GM21529 (cell line): ENCODE results near the gene SLC9A3.
A peak's percentile ranks its signal among the peaks of the same experiment; 100 is the strongest.

Experiments
- ATAC-seq: cut with Tn5 transposase; IDR thresholded peaks from one replicate; pipeline ENCODE4 v1.9.1; 2021; ENCODE audit not compliant: unreplicated experiment

The SLC9A3 gene

DNA sequence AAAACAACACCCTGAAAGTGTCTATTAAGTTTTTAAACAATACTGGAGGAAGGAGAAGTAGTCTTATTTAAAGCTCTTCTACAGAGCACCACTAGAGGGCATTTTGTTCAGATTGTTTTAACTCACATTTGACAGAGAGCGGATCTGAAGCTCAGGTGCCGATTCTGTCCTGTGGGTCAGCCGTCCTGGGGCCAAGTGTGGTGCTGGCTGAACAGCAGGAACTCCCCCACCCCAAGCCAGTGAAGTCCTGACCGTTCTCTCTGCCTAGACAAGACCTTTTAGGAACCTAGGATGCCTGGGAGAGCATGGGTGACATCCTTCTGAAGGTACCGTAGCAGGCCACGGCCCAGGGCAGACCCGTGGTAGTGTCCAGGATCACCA, 77.4 kb downstream of the SLC9A3 start:
- no peak for ATAC-seq

DNA sequence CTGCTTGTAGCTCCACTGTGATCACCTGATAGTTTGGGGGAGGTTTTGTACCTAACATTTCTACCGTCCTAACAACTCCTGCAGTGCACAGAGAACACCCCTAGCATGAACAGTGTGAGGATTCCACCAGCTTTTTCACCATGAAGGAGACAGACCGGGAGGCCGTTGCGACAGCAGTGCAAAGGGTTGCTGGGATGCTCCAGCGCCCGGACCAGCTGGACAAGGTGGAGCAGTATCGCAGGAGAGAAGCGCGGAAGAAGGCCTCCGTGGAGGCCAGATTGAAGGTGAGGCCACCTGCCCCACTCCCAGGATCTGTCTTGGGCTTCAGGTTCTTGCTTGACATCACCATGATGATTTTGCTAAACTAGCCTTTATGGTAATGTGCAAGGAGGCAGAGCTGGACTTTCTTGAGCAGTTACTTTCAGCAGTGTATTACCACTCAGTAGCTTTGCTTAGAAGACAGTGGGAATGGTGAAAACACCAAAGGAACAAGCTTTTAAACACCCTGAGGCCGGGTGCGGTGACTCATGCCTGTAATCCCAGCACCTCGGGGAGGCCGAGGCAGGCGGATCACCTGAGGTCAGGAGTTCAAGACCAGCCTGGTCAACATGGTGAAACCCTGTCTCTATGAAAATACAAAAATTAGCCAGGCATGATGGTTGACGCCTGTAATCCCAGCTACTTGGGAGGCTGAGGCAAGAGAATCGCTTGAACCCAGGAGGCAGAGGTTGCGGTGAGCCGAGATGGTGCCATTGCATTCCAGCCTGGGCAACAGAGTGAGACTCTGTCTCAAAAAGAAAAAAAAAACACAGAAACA, 78.0 kb downstream of the SLC9A3 start:
- no peak for ATAC-seq

DNA sequence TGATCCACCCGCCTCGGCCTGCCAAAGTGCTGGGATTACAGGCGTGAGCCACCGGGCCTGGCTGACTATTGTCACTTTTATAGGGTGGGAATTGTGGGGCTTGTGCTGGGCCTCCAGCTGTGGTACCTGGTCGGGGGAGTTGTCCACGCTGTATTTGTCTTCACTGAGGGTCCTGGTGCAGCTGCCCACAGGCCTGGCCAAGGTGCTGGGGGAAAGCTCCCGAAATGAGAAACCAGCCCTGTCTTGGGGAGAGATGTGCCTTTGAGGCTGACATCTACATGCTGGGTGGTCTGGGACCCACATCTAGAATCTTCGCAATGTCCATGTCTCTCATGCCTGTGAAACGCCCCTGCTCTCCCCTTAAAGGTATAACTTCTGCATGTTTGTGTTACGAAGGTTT, 78.7 kb downstream of the SLC9A3 start:
- ATAC-seq: no peak

DNA sequence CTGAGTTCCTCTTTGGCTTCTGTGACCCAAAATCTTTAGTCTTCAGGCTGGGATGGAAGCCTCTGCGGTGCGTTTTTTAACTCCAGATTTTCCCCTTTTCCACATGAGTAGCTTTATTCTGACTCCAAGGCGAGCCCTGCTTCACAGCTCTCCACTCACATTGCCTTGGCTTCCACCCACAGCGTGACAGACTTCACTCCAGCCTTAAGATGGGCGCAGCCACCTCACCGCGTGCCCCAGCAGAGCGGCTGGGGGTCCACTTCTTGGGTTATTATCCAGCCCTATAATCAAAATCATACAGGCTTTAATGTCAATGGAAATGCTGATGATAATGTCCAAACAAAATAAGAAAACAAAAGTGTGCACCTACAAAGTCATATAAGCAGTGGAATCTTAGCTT, 80.0 kb downstream of the SLC9A3 start:
- ATAC-seq: no peak

DNA sequence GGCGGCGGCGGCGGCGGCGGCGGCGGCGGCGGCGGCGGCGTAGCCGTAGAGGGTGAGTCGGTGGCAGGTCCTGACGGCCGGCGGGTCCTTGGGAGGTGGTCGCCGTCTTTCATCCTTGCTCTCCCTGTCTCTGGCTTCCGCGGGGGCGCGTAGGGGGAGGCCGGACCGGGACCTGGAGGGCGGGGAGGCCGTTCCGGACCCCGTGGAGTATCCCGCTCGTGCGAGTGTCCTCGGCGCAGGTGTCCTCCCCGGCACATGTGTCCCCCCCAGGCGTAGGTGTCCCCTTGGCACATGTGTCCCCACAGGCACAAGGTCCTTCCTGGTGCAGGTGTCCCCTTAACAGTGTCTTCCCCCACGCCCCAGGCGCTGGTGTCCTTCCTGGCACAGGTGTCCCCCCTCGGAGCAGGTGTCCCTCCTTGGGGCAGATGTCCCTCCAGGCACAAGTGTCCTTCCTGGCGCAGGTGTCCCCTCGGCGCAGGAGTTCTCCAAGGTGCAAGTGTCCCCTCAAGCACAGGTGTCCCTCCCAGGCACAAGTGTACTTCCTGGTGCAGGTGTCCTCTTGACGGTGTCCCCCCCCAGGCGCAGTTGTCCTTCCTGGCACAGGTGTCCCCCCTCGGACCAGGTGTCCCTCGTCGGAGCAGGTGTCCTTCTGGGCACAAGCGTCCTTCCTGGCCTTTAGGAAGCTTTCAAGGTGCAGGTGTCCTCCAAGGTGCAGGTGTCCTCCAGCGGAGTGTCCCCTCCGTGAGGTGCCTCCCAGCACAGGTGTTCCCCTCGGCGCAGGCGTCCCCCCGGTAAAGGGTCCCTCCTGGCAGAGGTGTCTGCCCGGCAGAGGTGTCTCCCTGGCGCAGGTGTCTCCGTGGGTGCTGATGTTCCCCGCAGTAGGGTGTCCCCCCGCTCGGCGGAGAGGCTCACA, 80.8 kb downstream of the SLC9A3 start:
- ATAC-seq: peak; percentile 21

DNA sequence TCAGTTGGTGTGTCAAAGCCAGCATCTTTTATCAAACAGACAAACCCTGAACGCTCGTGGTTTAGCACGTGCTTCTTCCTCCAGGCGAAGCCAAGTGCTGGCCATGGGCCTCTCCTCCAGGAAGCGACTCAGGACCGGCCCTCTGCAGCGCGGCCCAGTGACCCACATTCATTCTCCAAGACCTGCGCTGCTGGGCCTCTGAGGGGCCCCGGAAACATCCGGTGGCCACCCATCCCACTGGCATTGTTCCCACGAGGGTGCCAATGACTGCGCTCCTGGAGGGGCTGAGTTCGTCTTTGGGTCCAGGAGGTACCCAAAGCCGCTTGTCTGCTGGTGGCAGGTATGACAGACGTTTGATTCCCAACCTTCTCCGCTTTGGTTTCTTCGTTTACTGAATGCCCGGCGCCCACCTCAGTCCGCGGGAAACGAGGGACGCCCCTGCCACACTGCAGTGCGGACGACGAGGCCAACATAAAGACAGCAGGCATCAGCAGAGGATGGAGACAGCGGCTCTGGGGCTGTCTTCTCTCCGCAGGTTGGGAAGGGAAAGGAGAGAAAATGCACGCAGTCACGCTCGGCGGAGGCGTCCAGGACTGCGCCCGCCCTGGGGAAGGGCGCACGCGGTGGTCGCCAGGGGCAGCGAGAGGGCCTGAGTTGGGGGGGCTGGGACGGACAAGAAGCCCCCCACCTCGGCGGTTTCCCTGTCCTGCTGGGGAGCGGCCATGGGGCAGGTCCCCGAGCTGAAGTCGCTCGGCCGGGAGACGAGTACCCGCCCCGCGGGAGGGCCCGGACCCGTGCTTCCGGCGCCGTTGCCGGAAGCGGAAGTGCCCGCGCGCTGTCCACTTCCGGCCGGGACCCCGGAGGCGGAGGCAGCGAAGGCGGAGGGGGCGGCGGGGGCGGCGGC, 81.7 kb downstream of the SLC9A3 start, which contains the start of gene EXOC3:
Gene EXOC3 (plus strand): TSS at position 842 of the 904 bp plus-strand sequence. CDS start 3,030 bp downstream, outside the sequence.
- ATAC-seq: peak; percentile 86

DNA sequence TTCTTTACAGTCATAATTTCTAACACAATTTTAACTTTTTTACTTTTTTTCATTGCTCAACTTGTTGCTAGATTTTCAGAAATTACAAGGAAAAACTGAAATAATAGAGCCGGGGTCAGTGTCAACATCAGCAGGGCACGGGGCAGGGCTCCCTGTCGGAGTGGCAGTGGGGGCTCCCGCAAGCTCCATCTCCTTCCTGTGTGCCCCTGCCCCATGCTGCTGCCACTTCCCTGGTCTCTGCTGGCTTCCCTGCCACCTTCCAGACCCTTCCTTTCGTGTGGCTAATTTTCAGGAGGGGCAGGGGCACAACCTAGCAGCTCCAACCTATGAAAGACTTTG, 82.3 kb downstream of the SLC9A3 start:
- no peak for ATAC-seq

DNA sequence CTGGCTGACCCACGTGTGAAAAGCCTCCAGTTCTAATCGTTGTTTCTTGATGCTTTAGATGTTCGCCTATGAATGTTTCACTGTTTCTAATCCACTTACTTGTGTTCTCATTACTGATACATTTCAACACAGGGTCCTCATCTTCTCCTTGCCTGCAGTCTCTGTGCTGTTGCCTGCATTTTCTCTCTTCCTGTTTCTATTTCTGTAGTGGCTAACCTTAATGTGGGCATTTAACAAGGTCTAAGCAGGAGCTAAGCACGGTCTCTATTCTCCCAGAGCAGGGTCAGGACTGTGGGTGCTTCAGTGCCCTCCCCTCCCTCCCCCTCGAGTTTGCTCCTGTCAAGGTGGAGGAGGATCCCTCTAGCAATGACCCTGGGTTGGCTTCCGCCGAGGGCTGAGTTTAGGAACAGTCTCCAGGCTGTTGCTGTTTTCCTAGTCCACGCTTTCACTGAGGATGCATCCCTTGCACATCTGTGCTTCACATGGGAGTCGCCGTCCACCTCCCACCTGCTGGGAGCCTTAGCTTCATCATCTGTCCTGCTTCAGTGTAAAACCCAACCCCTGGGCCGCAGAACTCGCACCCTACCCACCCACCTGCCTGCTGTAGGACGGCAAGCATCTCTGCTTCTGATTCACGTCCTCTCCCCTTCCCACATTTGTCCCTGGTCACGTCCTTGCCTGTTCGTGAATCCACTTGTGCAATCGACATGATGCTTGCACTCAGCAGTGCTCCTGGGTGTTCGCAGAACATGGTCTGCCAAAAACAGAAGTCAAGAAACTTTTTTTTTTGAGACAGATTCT, 83.6 kb downstream of the SLC9A3 start:
- no peak for ATAC-seq

DNA sequence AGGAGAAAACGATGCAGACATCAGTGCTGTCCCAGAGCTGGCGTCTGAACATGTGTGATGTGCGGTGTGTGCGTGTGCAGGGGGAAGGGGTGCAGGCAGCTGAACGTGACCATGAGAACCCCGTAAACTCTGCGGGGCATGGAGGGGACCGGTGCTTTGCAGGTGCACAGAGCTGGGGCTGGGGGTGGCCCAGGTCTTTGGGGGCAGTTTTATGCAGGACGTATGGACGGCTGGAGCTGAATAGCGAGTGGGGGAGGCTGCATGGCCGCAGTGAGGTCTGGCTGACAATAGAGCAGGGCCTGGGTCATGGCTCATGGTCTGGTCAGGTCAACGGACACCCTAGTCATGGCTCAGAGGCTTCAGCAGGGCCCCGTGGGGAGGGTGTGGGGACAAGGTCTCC, 84.6 kb downstream of the SLC9A3 start:
- ATAC-seq: no peak

DNA sequence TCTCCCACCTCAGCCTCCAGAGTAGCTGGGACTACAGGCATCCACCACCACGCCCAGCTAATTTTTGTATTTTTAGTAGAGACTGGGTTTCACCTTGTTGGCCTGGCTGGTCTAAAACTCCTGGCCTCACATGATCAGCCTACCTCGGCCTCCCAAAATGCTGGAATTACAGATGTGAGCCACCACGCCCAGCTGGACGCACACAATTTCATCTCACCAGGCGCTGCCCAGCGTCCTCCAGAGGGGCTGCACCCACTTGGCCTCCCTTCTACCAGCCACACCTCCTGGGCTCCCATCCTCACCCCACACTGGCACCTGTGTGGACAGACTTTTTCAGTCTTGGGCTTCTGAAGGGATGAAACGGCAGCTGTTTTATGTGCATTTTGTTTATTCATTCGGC, 85.1 kb downstream of the SLC9A3 start:
- ATAC-seq: no peak

DNA sequence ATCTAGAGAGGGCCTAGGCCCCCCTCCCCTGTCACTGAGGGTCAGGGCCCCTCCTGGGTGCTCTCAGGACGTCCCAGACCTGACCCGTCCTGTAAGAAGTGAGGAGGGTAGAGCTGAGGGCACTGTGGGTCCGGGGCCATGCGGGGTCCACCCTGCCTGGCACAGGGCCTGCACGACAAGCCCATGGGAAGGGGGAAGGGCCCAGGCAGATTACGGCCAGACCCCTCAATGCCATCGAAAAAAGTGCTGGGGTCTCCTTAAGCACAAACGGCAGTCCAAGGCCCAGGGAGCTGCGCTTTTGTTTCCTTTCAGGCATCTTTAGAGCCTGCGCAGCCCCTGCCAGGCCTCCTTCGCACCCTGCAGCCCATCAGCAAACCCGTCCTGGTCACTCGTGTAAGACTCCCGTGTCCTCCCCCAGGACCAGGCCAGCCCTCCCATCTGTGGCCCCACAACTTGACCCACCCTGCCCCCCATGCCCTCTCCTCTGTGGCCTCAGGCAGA, 85.7 kb downstream of the SLC9A3 start:
- no peak for ATAC-seq

DNA sequence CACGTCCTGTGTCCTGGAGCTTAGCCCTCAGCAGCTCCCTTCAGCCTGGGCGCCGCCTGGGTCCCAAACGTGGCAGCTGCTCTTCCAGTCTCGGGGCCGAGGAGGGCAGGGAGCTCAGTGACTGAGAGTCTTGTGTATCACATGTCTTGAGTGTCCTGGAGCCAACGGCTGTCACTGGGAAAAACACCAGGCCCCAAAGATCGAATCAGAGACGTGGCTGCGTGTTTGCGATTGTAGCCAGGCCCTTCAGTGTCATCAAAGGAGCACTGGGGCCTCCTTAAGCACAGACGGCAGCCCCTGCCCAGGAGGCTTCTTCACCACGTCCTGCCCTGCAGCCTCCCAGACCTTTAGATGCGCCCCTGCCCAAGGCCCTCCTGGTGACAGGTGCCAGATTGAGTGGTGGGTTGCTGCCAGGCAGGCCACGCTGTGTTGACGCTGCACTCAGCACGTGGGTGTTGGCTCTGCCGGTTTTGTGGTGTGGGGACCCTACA, 86.9 kb downstream of the SLC9A3 start:
- ATAC-seq: no peak

DNA sequence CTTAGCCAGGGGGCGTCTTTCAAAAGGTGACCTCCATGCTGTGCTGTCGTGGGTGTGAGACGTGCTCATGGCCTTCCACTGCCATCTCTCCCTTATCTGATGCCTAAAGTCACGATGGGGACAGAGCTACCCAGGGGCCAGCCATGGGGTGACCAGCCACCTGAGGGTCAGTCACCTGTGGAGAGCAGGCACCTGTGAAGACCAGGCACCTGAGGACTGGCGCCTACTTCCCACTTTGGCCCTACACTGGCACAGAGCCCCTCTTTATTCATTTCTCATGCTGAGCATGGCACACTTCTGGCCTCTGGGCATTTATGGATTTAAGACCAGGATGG, 87.6 kb downstream of the SLC9A3 start:
- ATAC-seq: no peak

DNA sequence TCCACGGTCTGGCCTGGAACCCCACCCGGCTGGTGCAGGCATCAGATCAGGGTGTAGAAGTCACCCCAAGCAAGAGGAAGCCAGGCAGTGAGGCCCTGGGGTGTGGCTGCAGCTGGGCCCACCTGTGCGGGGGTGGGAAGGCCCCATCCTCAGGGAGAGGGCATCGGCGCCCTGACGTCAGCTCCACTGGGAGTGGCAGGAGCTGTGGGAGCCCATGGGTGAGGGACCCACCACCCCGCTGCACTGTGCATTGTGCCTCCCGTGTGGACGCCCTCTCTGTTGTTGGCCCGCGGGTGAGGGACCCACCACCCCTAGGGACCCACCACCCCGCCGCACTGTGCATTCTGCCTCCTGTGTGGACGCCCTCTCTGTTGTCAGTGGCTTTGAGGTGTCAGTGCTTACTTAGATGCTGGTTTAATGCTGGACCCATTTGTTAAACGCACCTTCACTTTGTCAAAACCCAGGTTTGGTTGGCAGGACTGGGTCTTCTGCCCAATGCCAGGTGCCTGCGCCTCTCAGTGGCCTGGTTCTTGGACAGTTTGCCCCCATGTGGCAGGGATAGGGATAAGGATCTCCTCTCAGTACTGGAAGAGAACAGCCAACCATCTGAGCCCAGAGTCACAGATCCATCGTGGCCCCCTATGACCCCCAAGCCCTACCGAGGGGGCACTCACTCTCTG, 88.1 kb downstream of the SLC9A3 start:
- ATAC-seq: no peak

DNA sequence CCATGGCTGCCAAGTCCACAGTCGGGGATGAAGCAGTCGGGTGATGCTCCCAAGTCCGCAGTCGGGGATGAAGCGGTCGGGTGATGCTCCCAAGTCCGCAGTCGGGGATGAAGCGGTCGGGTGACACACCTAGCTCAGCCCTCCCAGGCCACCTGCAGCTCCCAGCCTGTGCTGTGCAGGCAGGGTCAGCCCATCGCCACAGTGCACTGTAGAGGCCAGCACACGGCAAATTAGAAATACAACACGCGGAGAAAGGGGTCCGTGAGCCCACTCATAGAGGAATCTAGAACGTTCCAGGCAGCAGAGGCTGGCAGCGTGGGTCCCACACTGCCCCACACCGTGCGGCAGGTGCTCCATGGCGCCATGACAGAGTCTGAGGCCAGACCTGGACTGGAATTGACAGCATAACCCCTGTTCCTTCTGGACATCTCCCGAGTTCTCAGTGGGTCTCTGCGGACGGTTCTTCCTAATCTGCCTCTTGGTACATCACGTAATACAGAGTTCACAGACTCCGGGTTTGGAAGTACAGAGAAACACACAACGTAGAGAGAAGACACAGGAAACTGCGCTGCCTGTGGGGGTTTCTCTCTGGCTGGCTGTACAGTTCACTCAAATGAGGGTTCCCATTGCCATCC, 89.0 kb downstream of the SLC9A3 start:
- no peak for ATAC-seq

DNA sequence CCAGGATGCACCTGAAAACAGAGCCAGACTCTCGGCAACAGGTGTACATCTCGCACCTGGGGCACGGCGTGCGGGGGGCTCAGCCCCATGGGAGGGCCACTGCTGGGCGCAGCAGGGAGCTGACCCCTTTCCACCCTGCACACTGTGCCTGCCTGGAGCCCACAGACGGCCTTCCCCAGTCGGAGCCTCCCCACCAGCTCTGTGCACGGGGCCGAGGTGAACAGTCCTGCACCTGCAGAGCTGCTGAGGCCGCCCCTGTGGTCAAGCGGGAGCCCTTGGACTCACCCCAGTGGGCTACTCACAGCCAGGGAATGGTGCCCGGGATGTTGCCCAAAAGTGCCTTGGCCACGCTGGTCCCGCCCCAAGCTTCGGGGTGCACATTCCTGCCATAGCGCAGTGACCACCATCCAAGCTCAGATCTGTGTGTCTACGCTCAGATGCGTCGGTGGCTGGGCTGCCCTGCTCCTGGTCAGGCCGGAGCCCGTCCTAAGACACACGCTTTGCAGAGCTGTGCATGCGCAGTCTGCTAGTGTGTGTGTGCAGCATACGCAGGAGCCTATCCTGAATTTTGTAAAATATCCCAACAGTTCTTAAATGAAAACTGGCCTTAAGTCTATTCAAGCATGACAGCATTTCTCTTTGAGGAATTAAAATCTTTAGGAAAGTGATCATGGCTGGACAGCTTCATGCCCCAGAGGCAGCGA, 89.7 kb downstream of the SLC9A3 start:
- ATAC-seq: no peak

DNA sequence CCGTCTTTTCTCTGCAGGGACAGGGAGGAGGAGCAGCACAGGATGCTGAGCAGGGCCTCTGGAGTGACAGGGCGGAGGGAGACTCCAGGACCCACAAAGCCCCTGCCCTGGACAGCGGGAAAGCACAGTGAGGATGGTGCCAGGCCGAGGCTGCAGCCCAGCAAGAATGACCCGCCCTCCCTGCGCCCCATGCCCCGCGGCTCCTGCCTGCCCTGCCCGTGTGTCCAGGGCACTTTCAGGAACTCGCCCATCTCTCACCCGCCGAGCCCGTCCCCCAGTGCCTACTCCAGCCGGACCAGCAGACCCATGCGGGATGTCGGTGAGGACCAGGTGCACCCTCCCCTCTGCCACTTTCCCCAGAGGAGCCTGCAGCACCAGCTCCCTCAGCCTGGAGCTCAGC, 90.4 kb downstream of the SLC9A3 start:
- ATAC-seq: no peak
